WERI-Rb-1 (cell line): ENCODE data around the gene NINJ2.
"Not testable (repeated sequence)": the region's sequence is repeated elsewhere in the genome, so short reads cannot be mapped to it uniquely, and the experiment has no call there.

Source experiments
- DNase-seq: peaks from one replicate; pipeline ENCODE4 v3.0.0-alpha.2; 2020
- H3K27ac ChIP-seq: fragments of 250-450 bp; sonication (Bioruptor Pico); 2 replicates; pipeline ENCODE4 v1.5.1; 2020; ENCODE audit warnings: mild to moderate bottlenecking, moderate library complexity
- H3K27me3 ChIP-seq: fragments of 250-450 bp; sonication (Bioruptor Pico); 2 replicates; pipeline ENCODE4 v1.5.1; 2021; ENCODE audit warnings: mild to moderate bottlenecking, low read depth, moderate library complexity; ENCODE audit not compliant: insufficient read depth, severe bottlenecking
- H3K36me3 ChIP-seq: fragments of 250-450 bp; sonication (Bioruptor Pico); 2 replicates; pipeline ENCODE4 v1.5.1; 2020; ENCODE audit warnings: mild to moderate bottlenecking, moderate library complexity
- H3K4me3 ChIP-seq: 2 replicates; pipeline ENCODE4 v1.5.1; 2011; ENCODE audit warnings: low read depth, mild to moderate bottlenecking, control low read depth, low read length
- H3K9me3 ChIP-seq: fragments of 250-450 bp; sonication (Bioruptor Pico); 2 replicates; pipeline ENCODE4 v1.5.1; 2021; ENCODE audit warnings: mild to moderate bottlenecking, moderate library complexity; ENCODE audit not compliant: severe bottlenecking
- CTCF ChIP-seq: IDR thresholded peaks from 2 replicates; pipeline ENCODE4 v1.5.1; 2011; ENCODE audit warnings: low read depth, mild to moderate bottlenecking, control low read depth, inconsistent platforms, low read length

The NINJ2 gene

GRCh38 chr12:701896-702539 is 38.8 kb upstream of the NINJ2 start:
- no peaks in the 10 kb centered on the region for H3K36me3 ChIP-seq
- DNase-seq: no peak
- no peak for TF ChIP-seq CTCF
- no peak overlapping the region for H3K4me3 ChIP-seq
- H3K9me3 ChIP-seq: peaks cover 11% of the 10 kb centered on the region
- no peak overlapping the region for H3K27ac ChIP-seq
- no peaks in the 10 kb centered on the region for H3K27me3 ChIP-seq

DNA sequence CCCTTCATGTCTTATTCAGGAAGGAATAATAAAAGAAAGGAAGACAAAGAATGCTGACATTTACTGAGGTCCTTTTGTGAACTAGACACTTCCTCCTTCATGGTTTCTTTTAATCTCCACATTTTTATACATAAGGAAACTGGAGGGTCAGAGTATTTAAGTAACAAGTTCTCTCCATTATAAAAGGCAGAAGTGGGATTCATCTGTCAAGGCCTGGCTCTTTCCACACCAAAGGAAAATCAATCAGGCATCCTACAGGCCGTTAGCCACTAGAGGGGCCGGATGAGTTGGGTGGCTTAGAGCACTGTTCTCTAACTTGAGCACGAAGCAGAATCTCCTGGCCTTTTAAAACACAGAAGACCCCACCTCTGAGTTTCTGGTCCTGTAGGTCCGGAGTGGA is 36.8 kb upstream of the NINJ2 start:
- Histone ChIP-seq H3K27ac (no peak overlapping the region), H3K36me3 (no peaks in the 10 kb centered on the region), H3K4me3 (no peak overlapping the region), H3K9me3 (peaks cover 11% of the 10 kb centered on the region), H3K27me3 (no peaks in the 10 kb centered on the region)
- DNase-seq: no peak
- 0 out of 2 replicates have a peak, but pooled peaks have one; percentile 5 for TF ChIP-seq CTCF

- not testable (repeated sequence) for H3K36me3 ChIP-seq, H3K27ac ChIP-seq, H3K27me3 ChIP-seq, H3K4me3 ChIP-seq, DNase-seq
- H3K9me3 ChIP-seq: peaks cover 11% of the 10 kb centered on the region
These were observed 35.0 kb upstream of the NINJ2 start for GRCh38 chr12:698222-698621.

- H3K4me3 ChIP-seq: no peak overlapping the region
- TF ChIP-seq CTCF: no peak
- peaks cover 11% of the 10 kb centered on the region for H3K9me3 ChIP-seq
- no peaks in the 10 kb centered on the region for H3K36me3 ChIP-seq
- no peak overlapping the region for H3K27ac ChIP-seq
- H3K27me3 ChIP-seq: no peaks in the 10 kb centered on the region
- DNase-seq: no peak
These were observed 34.2 kb upstream of the NINJ2 start for GRCh38 chr12:697481-697880.

DNA sequence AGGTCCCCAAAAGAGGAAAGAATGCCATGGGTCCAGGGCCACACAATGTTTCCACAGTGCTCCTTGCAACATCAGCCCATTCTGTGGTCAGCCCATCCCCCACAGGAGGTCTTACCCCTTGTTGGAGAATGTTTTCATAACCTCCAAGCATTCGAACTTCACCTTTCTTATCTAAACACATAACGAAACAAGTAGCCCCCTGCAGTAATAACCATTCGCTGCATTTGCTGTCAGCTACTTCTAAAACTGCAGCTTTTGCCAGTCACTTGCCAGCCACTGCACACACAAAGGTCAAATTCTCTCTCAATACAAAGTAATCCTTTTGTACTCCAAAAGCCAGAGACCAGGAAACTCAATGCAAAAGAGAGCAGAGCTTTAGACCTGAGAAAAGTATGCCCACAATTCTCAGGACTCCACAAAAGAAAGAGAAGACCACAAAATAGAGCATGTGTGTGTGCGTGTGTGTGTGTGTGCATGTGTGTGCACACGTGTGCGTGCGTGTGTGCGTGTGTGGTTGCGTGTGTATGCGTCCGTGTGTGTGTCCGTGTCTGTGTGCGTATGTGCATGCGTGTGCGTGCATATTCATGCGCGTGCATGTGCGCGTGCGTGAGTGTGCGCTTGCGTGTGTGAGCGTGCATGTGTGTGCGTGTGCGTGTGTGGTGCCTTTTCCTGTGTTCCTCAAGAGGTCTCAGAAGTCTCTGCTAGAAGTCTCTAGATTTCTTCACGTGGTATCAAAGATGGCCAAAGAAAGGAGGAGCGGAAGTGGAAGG is 31.7 kb upstream of the NINJ2 start:
- Histone ChIP-seq H3K27me3 (no peaks in the 10 kb centered on the region), H3K36me3 (no peaks in the 10 kb centered on the region), H3K9me3 (peaks cover 11% of the 10 kb centered on the region), H3K27ac (no peak overlapping the region), H3K4me3 (no peak overlapping the region)
- no peak for DNase-seq
- TF ChIP-seq CTCF: no peak

GRCh38 chr12:693934-694533 is 30.8 kb upstream of the NINJ2 start:
- H3K27me3 ChIP-seq: no peaks in the 10 kb centered on the region
- H3K9me3 ChIP-seq: peaks cover 11% of the 10 kb centered on the region
- no peak overlapping the region for H3K27ac ChIP-seq
- DNase-seq: no peak
- H3K36me3 ChIP-seq: no peaks in the 10 kb centered on the region
- H3K4me3 ChIP-seq: no peak overlapping the region
- TF ChIP-seq CTCF: no peak
